HCT116 (cell line): ENCODE results near the gene RTL9. TPM values are rescaled to one million over a fixed set of nuclear protein-coding genes. Genes with fewer than 3 reads are reported as not detected.
"Not testable (repeated sequence)": the region's sequence is repeated elsewhere in the genome, so short reads cannot be mapped to it uniquely, and the experiment has no call there.

ENCODE experiments used
- ATAC-seq: fragments of 200-7000 bp; cut with Tn5 transposase; 2 replicates; pipeline ENCODE4 v1.9.1; 2020; ENCODE audit warnings: mild to moderate bottlenecking, moderate library complexity
- BruUV-seq: library from RNA; stranded (reverse); fragments of 400-500 nt; replicated peaks from 2 replicates; lab custom pipeline; 2021; lab: Mats Ljungman, UMichigan
- CTCF ChIA-PET: fragments of 300-600 bp; sonication (Branson Sonifier 250); formaldehyde crosslinking; loops from one replicate; lab custom pipeline; 2021; ENCODE audit warnings: antibody characterized with exemption; lab: Charles Lee
- POLR2A ChIA-PET: fragments of 300-600, 350-600 bp; sonication (Branson Sonifier 250); formaldehyde crosslinking; loops from one replicate; lab custom pipeline; 2021; ENCODE audit warnings: antibody characterized with exemption; lab: Charles Lee
- RAD21 ChIA-PET, 2 experiments: fragments of 300-600 bp; sonication (Branson Sonifier 250); formaldehyde crosslinking; loops; one replicate each; lab custom pipeline; 2023; ENCODE audit warnings: low total read pairs in 2 of 2; ENCODE audit not compliant: uncharacterized antibody in 2 of 2, unreplicated experiment in 2 of 2, low non-redundant PET in 1 of 2; lab: Charles Lee
- DNase-seq: peaks from one replicate; pipeline ENCODE4 v3.0.0-alpha.2; 2010; ENCODE audit warnings: low read depth, low spot score
- H2AFZ ChIP-seq: fragments of 200-600 bp; shearing (Covaris generic), sonication (generic); 2 replicates; pipeline ENCODE4 v1.6.1; 2017; ENCODE audit warnings: low read depth, mixed run types, mixed read lengths, antibody characterized with exemption, low read length; ENCODE audit not compliant: poor library complexity, severe bottlenecking
- H3K27ac ChIP-seq: 2 replicates; pipeline ENCODE4 v1.5.1; 2012; ENCODE audit warnings: low read depth, low read length
- H3K27me3 ChIP-seq: fragments of 200-600 bp; sonication (generic); 2 replicates; pipeline ENCODE4 v1.6.1; 2016; ENCODE audit warnings: mixed run types, low read length, mixed read lengths; ENCODE audit not compliant: insufficient read depth
- H3K36me3 ChIP-seq, 2 experiments: fragments of 200-500 bp in 1 of 2; fragments of 200-600 bp in 1 of 2; sonication (Bioruptor generic) in 1 of 2; sonication (generic) in 1 of 2; 2 replicates each; pipeline versions ENCODE4 v1.5.1 to v1.6.1; 2014 to 2016; ENCODE audit warnings: low read length in 2 of 2, inconsistent platforms in 1 of 2, mixed read lengths in 1 of 2, mixed run types in 1 of 2; ENCODE audit not compliant: insufficient read depth in 2 of 2, control insufficient read depth in 1 of 2
- H3K4me1 ChIP-seq, 2 experiments: fragments of 200-600 bp in 1 of 2; sonication (generic) in 1 of 2; 2 replicates each; pipeline versions ENCODE4 v1.5.1 to v1.6.1; 2012 to 2017; ENCODE audit warnings: low read length in 2 of 2, inconsistent platforms in 1 of 2, mild to moderate bottlenecking in 1 of 2, mixed read lengths in 1 of 2, mixed run types in 1 of 2, moderate library complexity in 1 of 2; ENCODE audit not compliant: insufficient read depth in 2 of 2, control insufficient read depth in 1 of 2
- H3K4me2 ChIP-seq: fragments of 200-600 bp; sonication (generic); 2 replicates; pipeline ENCODE4 v1.6.1; 2017; ENCODE audit warnings: mixed run types, low read length, mixed read lengths
- H3K4me3 ChIP-seq, 2 experiments: fragments of 200-600 bp in 1 of 2; sonication (generic) in 1 of 2; replicated peaks in 1 of 2; 2 replicates each; pipeline ENCODE4 v1.5.1; 2011 to 2016; ENCODE audit warnings: low read length in 2 of 2, control low read depth in 1 of 2, low read depth in 1 of 2, mild to moderate bottlenecking in 1 of 2, mixed read lengths in 1 of 2, mixed run types in 1 of 2
- H3K79me2 ChIP-seq: fragments of 200-600 bp; sonication (generic); 2 replicates; pipeline ENCODE4 v1.6.1; 2017; ENCODE audit warnings: mild to moderate bottlenecking, mixed run types, low read length, moderate library complexity, mixed read lengths; ENCODE audit not compliant: insufficient read depth
- H3K9ac ChIP-seq: fragments of 200-600 bp; sonication (generic); 2 replicates; pipeline ENCODE4 v1.6.1; 2016; ENCODE audit warnings: low read length, mixed read lengths
- H3K9me2 ChIP-seq: fragments of 200-600 bp; sonication (generic), shearing (Covaris generic); 2 replicates; pipeline ENCODE4 v1.6.1; 2017; ENCODE audit warnings: mixed run types, mild to moderate bottlenecking, moderate library complexity; ENCODE audit not compliant: insufficient read depth
- H3K9me3 ChIP-seq, 2 experiments: fragments of 200-500 bp in 1 of 2; fragments of 200-600 bp in 1 of 2; sonication (Bioruptor generic) in 1 of 2; sonication (generic) in 1 of 2; 2 replicates each; pipeline ENCODE4 v1.6.1; 2014 to 2017; ENCODE audit warnings: low read length in 2 of 2, mixed read lengths in 2 of 2, inconsistent platforms in 1 of 2, low read depth in 1 of 2, mild to moderate bottlenecking in 1 of 2, mixed run types in 1 of 2, moderate library complexity in 1 of 2; ENCODE audit not compliant: control insufficient read depth in 1 of 2, insufficient read depth in 1 of 2
- H4K20me1 ChIP-seq: fragments of 200-600 bp; sonication (generic), shearing (Covaris generic); 2 replicates; pipeline ENCODE4 v1.6.1; 2017; ENCODE audit warnings: mixed run types, mild to moderate bottlenecking, moderate library complexity; ENCODE audit not compliant: insufficient read depth
- ATF3 ChIP-seq: IDR thresholded peaks from 2 replicates; pipeline ENCODE4 v1.6.1; 2012
- EGR1 ChIP-seq: IDR thresholded peaks from 2 replicates; pipeline ENCODE4 v1.6.1; 2012; ENCODE audit warnings: low read depth
- ELF1 ChIP-seq: IDR thresholded peaks from 2 replicates; pipeline ENCODE4 v1.6.1; 2012; ENCODE audit warnings: low read depth, borderline replicate concordance
- EZH2 ChIP-seq: fragments of 200-600 bp; sonication (generic); IDR thresholded peaks from 2 replicates; pipeline ENCODE4 v1.6.1; 2017; ENCODE audit warnings: antibody characterized with exemption, mixed run types
- EZH2phosphoT487 ChIP-seq: fragments of 200-600 bp; IDR thresholded peaks from 2 replicates; pipeline ENCODE4 v1.6.1; 2018; ENCODE audit warnings: antibody characterized with exemption, borderline replicate concordance
- FOSL1 ChIP-seq: IDR thresholded peaks from 2 replicates; pipeline ENCODE4 v1.6.1; 2012; ENCODE audit warnings: low read depth
- JUND ChIP-seq: IDR thresholded peaks from 2 replicates; pipeline ENCODE4 v1.6.1; 2012
- POLR2AphosphoS5 ChIP-seq: IDR thresholded peaks from 2 replicates; pipeline ENCODE4 v1.6.1; 2011; ENCODE audit warnings: mild to moderate bottlenecking, low read depth, low read length, moderate library complexity
- RAD21 ChIP-seq: IDR thresholded peaks from 2 replicates; pipeline ENCODE4 v1.6.1; 2012; ENCODE audit warnings: low read depth, mild to moderate bottlenecking
- SRF ChIP-seq: IDR thresholded peaks from 2 replicates; pipeline ENCODE4 v1.6.1; 2012; ENCODE audit warnings: low read depth
- ZNF274 ChIP-seq: fragments of 200-500 bp; sonication (Bioruptor generic); IDR thresholded peaks from 2 replicates; pipeline ENCODE4 v1.6.1; 2014; ENCODE audit warnings: mild to moderate bottlenecking, low read depth, low read length, inconsistent platforms
- intact Hi-C: fragments of 100-400 bp; cut with micrococcal nuclease; formaldehyde crosslinking; loops from 2 replicates; pipeline ENCODE4 v1.10.0; 2022
- total RNA-seq: library from RNA; stranded (reverse); gene quantifications from one replicate; pipeline ENCODE4 v1.2.1, GENCODE V29; 2021; ENCODE audit not compliant: unreplicated experiment
- TF ChIP-seq, protein P1 (sequence below): IDR thresholded peaks from 2 replicates; pipeline ENCODE4 v1.6.1; 2012
- TF ChIP-seq, protein P2 (sequence below): IDR thresholded peaks from 2 replicates; pipeline ENCODE4 v1.6.1; 2011; ENCODE audit warnings: mild to moderate bottlenecking, low read length, moderate library complexity; ENCODE audit not compliant: insufficient replicate concordance; ENCODE audit errors: extremely low read depth

Gene RTL9
- total RNA-seq, 1 experiment from 2014 or later = 0.10 TPM

- no peaks in the 10 kb centered on the region for H3K27me3 ChIP-seq
- POLR2A ChIA-PET = no interaction called here
- TF ChIP-seq JUND = no peak
- TF ChIP-seq POLR2AphosphoS5 = no peak
- no peak for TF ChIP-seq EGR1
- no peak for TF ChIP-seq FOSL1
- no peak for TF ChIP-seq ATF3
- no peak for TF ChIP-seq EZH2phosphoT487
- TF ChIP-seq SRF = no peak
- TF ChIP-seq, protein P1, sequence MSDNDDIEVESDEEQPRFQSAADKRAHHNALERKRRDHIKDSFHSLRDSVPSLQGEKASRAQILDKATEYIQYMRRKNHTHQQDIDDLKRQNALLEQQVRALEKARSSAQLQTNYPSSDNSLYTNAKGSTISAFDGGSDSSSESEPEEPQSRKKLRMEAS = no peak
- no peak for TF ChIP-seq ZNF274
- TF ChIP-seq, protein P2, sequence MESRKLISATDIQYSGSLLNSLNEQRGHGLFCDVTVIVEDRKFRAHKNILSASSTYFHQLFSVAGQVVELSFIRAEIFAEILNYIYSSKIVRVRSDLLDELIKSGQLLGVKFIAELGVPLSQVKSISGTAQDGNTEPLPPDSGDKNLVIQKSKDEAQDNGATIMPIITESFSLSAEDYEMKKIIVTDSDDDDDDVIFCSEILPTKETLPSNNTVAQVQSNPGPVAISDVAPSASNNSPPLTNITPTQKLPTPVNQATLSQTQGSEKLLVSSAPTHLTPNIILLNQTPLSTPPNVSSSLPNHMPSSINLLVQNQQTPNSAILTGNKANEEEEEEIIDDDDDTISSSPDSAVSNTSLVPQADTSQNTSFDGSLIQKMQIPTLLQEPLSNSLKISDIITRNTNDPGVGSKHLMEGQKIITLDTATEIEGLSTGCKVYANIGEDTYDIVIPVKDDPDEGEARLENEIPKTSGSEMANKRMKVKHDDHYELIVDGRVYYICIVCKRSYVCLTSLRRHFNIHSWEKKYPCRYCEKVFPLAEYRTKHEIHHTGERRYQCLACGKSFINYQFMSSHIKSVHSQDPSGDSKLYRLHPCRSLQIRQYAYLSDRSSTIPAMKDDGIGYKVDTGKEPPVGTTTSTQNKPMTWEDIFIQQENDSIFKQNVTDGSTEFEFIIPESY = no peak
- no peak for TF ChIP-seq ELF1
- no peak for TF ChIP-seq RAD21
- TF ChIP-seq EZH2 = no peak
- TF ChIP-seq, all 23 proteins: peak for 0
- H3K9me3 ChIP-seq = no peaks in the 10 kb centered on the region
- intact Hi-C loops = loop anchor here (10.0 kb wide), 1 partner anchor 510 kb away; no protein-coding TSS in a partner anchor
- peaks cover 0 to 8% of the 10 kb centered on the region in 2 experiments; a peak in 1 of 4 replicates for H3K4me1 ChIP-seq
- BruUV-seq = no TSS peak
- no peak overlapping the region for H2AFZ ChIP-seq
- no peak overlapping the region for H3K4me2 ChIP-seq
- CTCF ChIA-PET = interaction anchor here (1.6 kb wide), 1 partner anchor 236 kb away, joined by 3 read pairs; no protein-coding TSS in a partner anchor
- no peak for ATAC-seq
- H3K9ac ChIP-seq = no peak overlapping the region
- H3K36me3 ChIP-seq = no peaks in the 10 kb centered on the region
- RAD21 ChIA-PET = no interaction called here
- no peak for DNase-seq
- no peaks in the 10 kb centered on the region for H3K9me2 ChIP-seq
- H3K27ac ChIP-seq = no peak overlapping the region
- no peak overlapping the region for H3K4me3 ChIP-seq
- no peaks in the 10 kb centered on the region for H3K79me2 ChIP-seq
- H4K20me1 ChIP-seq = no peaks in the 10 kb centered on the region
These were observed 45.7 kb downstream of the RTL9 start for GRCh38 chrX:110404376-110404775.

DNA sequence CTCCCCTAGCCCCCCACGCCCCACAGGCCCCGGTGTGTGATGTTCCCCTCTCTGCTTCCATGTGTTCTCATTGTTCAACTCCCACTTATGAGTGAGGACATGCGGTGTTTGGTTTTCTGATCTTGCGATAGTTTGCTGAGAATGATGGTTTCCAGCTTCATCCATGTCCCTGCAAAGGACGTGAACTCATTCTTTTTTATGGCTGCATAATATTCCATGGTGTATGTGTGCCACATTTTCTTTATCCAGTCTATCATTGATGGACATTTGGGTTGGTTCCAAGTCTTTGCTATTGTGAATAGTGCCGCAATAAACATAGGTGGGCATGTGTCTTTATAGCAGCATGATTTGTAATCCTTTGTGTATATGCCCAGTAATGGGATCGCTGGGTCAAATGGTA is 47.6 kb downstream of the RTL9 start:
- H3K9me3 ChIP-seq, ATAC-seq, H3K4me2 ChIP-seq, H3K27me3 ChIP-seq, RAD21 ChIA-PET, POLR2A ChIA-PET, H3K27ac ChIP-seq, H2AFZ ChIP-seq, BruUV-seq, DNase-seq, H3K9me2 ChIP-seq, H4K20me1 ChIP-seq, H3K36me3 ChIP-seq, H3K9ac ChIP-seq, H3K79me2 ChIP-seq, H3K4me3 ChIP-seq: not testable (repeated sequence)
- H3K4me1 ChIP-seq = peaks cover 5 to 17% of the 10 kb centered on the region in 2 experiments; a peak in 3 of 4 replicates
- intact Hi-C loops = loop anchor here (5.0 to 10.0 kb wide), 2 partner anchors 89 to 511 kb away; partner anchors contain the start of gene AMMECR1
- CTCF ChIA-PET = interaction anchor here (1.1 to 1.3 kb wide), 3 partner anchors 246 to 515 kb away, joined by 3 to 4 read pairs (median 4); no protein-coding TSS in a partner anchor
